Gastrocnemius medialis (tissue), 4 donors: ENCODE measurements around the gene FAM136A. TPM values are rescaled to one million over a fixed set of nuclear protein-coding genes. Genes with fewer than 3 reads are reported as not detected.
A peak's percentile ranks its signal among the peaks of the same experiment; 100 is the strongest.

ENCODE experiments used
- ATAC-seq, 2 donors: fragments of 150-250 bp; one replicate each; pipeline ENCODE4 v1.9.1; 2016
- DNase-seq, 2 donors: peaks; one replicate each; pipeline ENCODE4 v3.0.0-alpha.2; 2019
- H3K27ac ChIP-seq, 4 donors: fragments of 200-600 bp; sonication (generic); 1 replicate in 1 of 4; 2 replicates in 3 of 4; pipeline ENCODE4 v1.5.1; 2016 to 2018; ENCODE audit warnings: mild to moderate bottlenecking in 2 of 4, moderate library complexity in 1 of 4
- H3K27me3 ChIP-seq, 3 donors: fragments of 200-600 bp; sonication (generic) in 2 of 3; 1 replicate in 1 of 3; 2 replicates in 2 of 3; pipeline versions ENCODE4 v1.5.1 to v1.6.0; 2016 to 2019; ENCODE audit warnings: mild to moderate bottlenecking in 1 of 3, moderate library complexity in 1 of 3
- H3K36me3 ChIP-seq, 2 donors: fragments of 200-600 bp; sonication (generic) in 1 of 2; one replicate each; pipeline ENCODE4 v1.5.1; 2017 to 2018
- H3K4me1 ChIP-seq, 2 donors: fragments of 200-600 bp; sonication (generic) in 1 of 2; one replicate each; pipeline ENCODE4 v1.5.1; 2016 to 2017; ENCODE audit warnings: mild to moderate bottlenecking in 2 of 2
- H3K4me3 ChIP-seq, 4 donors: fragments of 200-600 bp; sonication (generic) in 3 of 4; 1 replicate in 1 of 4; 2 replicates in 3 of 4; pipeline ENCODE4 v1.5.1; 2016 to 2019; ENCODE audit warnings: mild to moderate bottlenecking in 2 of 4
- H3K9me3 ChIP-seq, 3 donors: fragments of 200-600 bp; sonication (generic) in 2 of 3; 1 replicate in 1 of 3; 2 replicates in 2 of 3; pipeline ENCODE4 v1.5.1; 2016 to 2019
- CTCF ChIP-seq, 5 experiments: fragments of 450-650 bp in 3 of 5; fragments of 200-600 bp in 2 of 5; sonication (generic) in 2 of 5; IDR thresholded peaks in 4 of 5; conservative IDR thresholded peaks in 1 of 5; 1 replicate in 4 of 5; 2 replicates in 1 of 5; pipeline ENCODE4 v1.5.1; 2016 to 2019; ENCODE audit warnings: antibody characterized with exemption in 5 of 5, mild to moderate bottlenecking in 3 of 5, moderate library complexity in 3 of 5
- POLR2A ChIP-seq, 2 donors: fragments of 450-650 bp; IDR thresholded peaks; one replicate each; pipeline ENCODE4 v1.6.1; 2017; ENCODE audit warnings: antibody characterized with exemption in 2 of 2, mild to moderate bottlenecking in 2 of 2, moderate library complexity in 2 of 2
- in situ Hi-C, 4 donors: fragments of 200-750 bp; cut with MboI; loops; one replicate each; pipeline versions ENCODE4 v1.15.0 to v1.8.0; 2017; ENCODE audit warnings: low sequenced_read_pairs in 4 of 4
- intact Hi-C: fragments of 100-400 bp; cut with DNase I; formaldehyde crosslinking; loops from one replicate; pipeline ENCODE4 v1.15.1; 2023; ENCODE audit warnings: low total_unique reads
- total RNA-seq, 4 donors: library from RNA; depleted of rRNA; stranded (reverse); fragments of >200 nt; gene quantifications; one replicate each; pipeline versions ENCODE4 v1.1.0 to v1.2.3, GENCODE V29; 2016

FAM136A gene
- total RNA-seq, 4 donors from 2014 or later = 12.7 to 23.7 (median 17.7) TPM

- in situ Hi-C loops = no loop called here
Observed at GRCh38 chr2:70322518-70322917, 20.7 kb upstream of the FAM136A start.

GRCh38 chr2:70321370-70321769 is 19.5 kb upstream of the FAM136A start:
- H3K27me3 ChIP-seq = no peaks in the 10 kb centered on the region
- no peaks in the 10 kb centered on the region for H3K4me1 ChIP-seq
- DNase-seq (no peak), ATAC-seq (no peak)
- H3K9me3 ChIP-seq = no peaks in the 10 kb centered on the region
- no peak overlapping the region for H3K4me3 ChIP-seq
- in situ Hi-C loops (no loop called here), intact Hi-C loops (no loop called here)
- H3K27ac ChIP-seq = no peak overlapping the region
- TF ChIP-seq POLR2A (IDR thresholded peaks at IDR 0.05) = no peak
- TF ChIP-seq CTCF (IDR thresholded peaks at IDR 0.05 in 4 of 5, conservative IDR thresholded peaks at IDR 0.05 in 1 of 5) = no peak
- H3K36me3 ChIP-seq = no peaks in the 10 kb centered on the region

More at GRCh38 chr2:70322518-70322917, 20.7 kb upstream of the FAM136A start:
- no peak for TF ChIP-seq POLR2A (IDR thresholded peaks at IDR 0.05)
- Histone ChIP-seq H3K27me3 (no peaks in the 10 kb centered on the region), H3K9me3 (no peaks in the 10 kb centered on the region), H3K4me3 (no peak overlapping the region), H3K36me3 (no peaks in the 10 kb centered on the region), H3K4me1 (no peaks in the 10 kb centered on the region), H3K27ac (no peak overlapping the region)
- DNase-seq (no peak), ATAC-seq (no peak)
- intact Hi-C loops = no loop called here

GRCh38 chr2:70314640-70315039 is 12.8 kb upstream of the FAM136A start:
- in situ Hi-C loops = loop anchor here in 1 of 4 donors (10.0 kb wide), 1 partner anchor 300 kb away; no protein-coding TSS in a partner anchor
- Histone ChIP-seq H3K27ac (no peak overlapping the region), H3K4me3 (no peak overlapping the region), H3K9me3 (no peaks in the 10 kb centered on the region), H3K36me3 (no peaks in the 10 kb centered on the region), H3K27me3 (no peaks in the 10 kb centered on the region), H3K4me1 (no peaks in the 10 kb centered on the region)
- no peak for DNase-seq
- ATAC-seq = no peak
- intact Hi-C loops = no loop called here
- TF ChIP-seq POLR2A (IDR thresholded peaks at IDR 0.05) (no peak), CTCF (IDR thresholded peaks at IDR 0.05 in 4 of 5, conservative IDR thresholded peaks at IDR 0.05 in 1 of 5) (no peak)

GRCh38 chr2:70312560-70312959 is 10.7 kb upstream of the FAM136A start:
- DNase-seq (no peak), ATAC-seq (no peak)
- Histone ChIP-seq H3K27me3 (no peaks in the 10 kb centered on the region), H3K9me3 (no peaks in the 10 kb centered on the region), H3K36me3 (no peaks in the 10 kb centered on the region), H3K4me1 (no peaks in the 10 kb centered on the region), H3K27ac (no peak overlapping the region), H3K4me3 (no peak overlapping the region)
- in situ Hi-C loops = loop anchor here in 1 of 4 donors (10.0 kb wide), 1 partner anchor 302 kb away; no protein-coding TSS in a partner anchor
- TF ChIP-seq POLR2A (IDR thresholded peaks at IDR 0.05) (no peak), CTCF (IDR thresholded peaks at IDR 0.05 in 4 of 5, conservative IDR thresholded peaks at IDR 0.05 in 1 of 5) (no peak)
- intact Hi-C loops = no loop called here

GRCh38 chr2:70310899-70311298 is 9.0 kb upstream of the FAM136A start:
- intact Hi-C loops = no loop called here
- Histone ChIP-seq H3K27ac (no peak overlapping the region), H3K4me1 (no peaks in the 10 kb centered on the region), H3K27me3 (no peaks in the 10 kb centered on the region), H3K36me3 (no peaks in the 10 kb centered on the region), H3K4me3 (no peak overlapping the region), H3K9me3 (no peaks in the 10 kb centered on the region)
- in situ Hi-C loops = loop anchor here in 1 of 4 donors (10.0 kb wide), 1 partner anchor 304 kb away; no protein-coding TSS in a partner anchor
- ATAC-seq (peak in 1 of 2 donors; percentile 51), DNase-seq (no peak)
- no peak for TF ChIP-seq POLR2A (IDR thresholded peaks at IDR 0.05)
- no peak for TF ChIP-seq CTCF (IDR thresholded peaks at IDR 0.05 in 4 of 5, conservative IDR thresholded peaks at IDR 0.05 in 1 of 5)
